Spleen (tissue), 7 donors: Measurements from ENCODE around the gene TMEM129.

ENCODE experiments used
- CTCF ChIP-seq, 11 experiments: fragments of 200-600 bp in 7 of 11; fragments of 450-650 bp in 4 of 11; sonication (generic) in 4 of 11; IDR thresholded peaks in 8 of 11; conservative IDR thresholded peaks in 3 of 11; 1 replicate in 7 of 11; 2 replicates in 4 of 11; pipeline versions ENCODE4 v1.4.0 to v1.8.0; 2016 to 2021; ENCODE audit warnings: antibody characterized with exemption in 11 of 11, inconsistent platforms in 4 of 11, mild to moderate bottlenecking in 1 of 11
- POLR2A ChIP-seq, 3 donors: fragments of 450-650 bp; IDR thresholded peaks; one replicate each; pipeline ENCODE4 v1.5.1; 2017; ENCODE audit warnings: antibody characterized with exemption in 3 of 3, mild to moderate bottlenecking in 1 of 3
- POLR2AphosphoS5 ChIP-seq, 3 donors: sonication (generic); formaldehyde crosslinking; IDR thresholded peaks; one replicate each; pipeline ENCODE4 v1.5.1; 2017; ENCODE audit warnings: antibody characterized with exemption in 3 of 3
- donor health status: DM: no; HTN: no; CAD: no; lungs with moderate emphysema.
- donor health status: DM: no; HTN: no; CAD: no.
- donor health status: DM: no; HTN: no; CAD: no.

GRCh38 chr4:1683261-1683735, 37.8 kb downstream of the TMEM129 start:
- no peak for TF ChIP-seq CTCF (IDR thresholded peaks at IDR 0.05 in 8 of 11, conservative IDR thresholded peaks at IDR 0.05 in 3 of 11)
- no peak for TF ChIP-seq POLR2AphosphoS5 (IDR thresholded peaks at IDR 0.05)
- no peak for TF ChIP-seq POLR2A (IDR thresholded peaks at IDR 0.05)
